Measurements from ENCODE around the gene SUCLG1.

- TF ChIP-seq CTCF (IDR thresholded peaks at IDR 0.05) (no peak), EP300 (IDR thresholded peaks at IDR 0.05) (no peak), POLR2A (IDR thresholded peaks at IDR 0.05) (no peak), POLR2AphosphoS5 (IDR thresholded peaks at IDR 0.05) (no peak)
Measured at GRCh38 chr2:84429328-84429727, 29.8 kb downstream of the SUCLG1 start.
